GM18909 (cell line): Measurements from ENCODE around the gene CHRNA4.

Source experiments
- ATAC-seq: cut with Tn5 transposase; IDR thresholded peaks from one replicate; pipeline ENCODE4 v1.9.1; 2021; ENCODE audit warnings: mild to moderate bottlenecking; ENCODE audit not compliant: unreplicated experiment, poor library complexity

Gene CHRNA4

DNA sequence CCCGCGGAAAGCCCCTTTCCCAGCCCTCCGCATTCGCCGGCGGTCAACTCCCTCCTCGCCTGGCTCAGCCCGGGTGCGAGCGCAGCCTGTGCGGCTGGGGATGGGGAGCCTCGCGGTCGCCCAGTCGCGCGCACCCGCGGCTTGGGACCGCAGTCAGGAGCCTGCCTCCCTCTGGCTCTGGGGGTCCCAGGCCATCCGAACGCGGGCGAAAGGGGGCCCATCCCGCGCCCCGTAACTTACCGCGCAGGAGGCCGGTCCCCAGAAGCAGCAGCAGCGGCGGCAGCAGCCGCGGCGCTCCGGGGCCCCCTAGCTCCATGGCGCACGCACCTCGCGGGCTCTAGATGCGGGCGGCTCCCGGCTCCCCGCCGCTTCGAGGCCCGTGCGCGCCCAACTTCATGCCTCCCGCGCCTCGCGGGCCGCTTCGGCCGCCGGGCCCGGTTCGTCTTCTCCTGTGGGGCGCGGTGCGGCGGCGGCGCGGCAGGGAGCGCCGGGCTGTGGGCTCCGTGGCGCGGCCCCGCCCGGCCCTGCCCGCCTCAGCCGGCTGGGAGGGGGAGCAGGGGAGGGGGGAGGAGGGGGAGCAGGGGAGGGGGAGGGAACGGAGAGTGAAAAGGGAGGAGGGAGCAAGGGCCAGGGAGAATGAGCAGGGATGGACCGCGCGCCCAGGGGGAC is at the start of gene CHRNA4:
CHRNA4 (minus strand) TSS at position 500 of the 669 bp plus-strand sequence; CDS start at position 316, 184 bp downstream.
- ATAC-seq: no peak

DNA sequence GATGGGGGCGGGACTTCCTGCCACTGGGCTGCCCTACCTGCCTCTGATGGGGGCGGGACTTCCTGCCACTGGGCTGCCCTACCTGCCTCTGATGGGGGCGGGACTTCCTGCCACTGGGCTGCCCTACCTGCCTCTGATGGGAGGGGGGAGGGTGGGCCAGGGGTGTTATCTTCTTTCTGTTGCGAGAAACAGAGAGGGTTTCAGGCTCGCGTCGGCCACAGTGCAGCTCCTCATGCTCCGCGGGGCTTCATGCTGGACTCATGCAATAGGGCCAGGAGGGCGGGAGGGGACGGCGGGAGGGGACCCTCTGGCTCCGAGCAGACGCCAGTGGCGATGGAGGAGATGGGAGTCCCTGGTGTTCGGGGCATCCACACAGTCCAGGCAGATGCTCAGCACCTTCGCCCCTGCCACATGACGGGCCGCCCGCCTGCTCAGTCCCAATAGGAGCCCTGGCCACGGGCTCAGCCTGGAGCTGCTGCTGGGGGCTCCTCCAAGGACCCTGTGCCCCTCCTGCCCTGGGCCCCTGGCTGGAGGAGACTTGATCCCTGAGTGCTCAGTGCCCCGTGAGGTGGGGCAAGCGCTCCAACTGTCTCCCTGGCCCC is 48.8 kb upstream of the CHRNA4 start:
- ATAC-seq: no peak

DNA sequence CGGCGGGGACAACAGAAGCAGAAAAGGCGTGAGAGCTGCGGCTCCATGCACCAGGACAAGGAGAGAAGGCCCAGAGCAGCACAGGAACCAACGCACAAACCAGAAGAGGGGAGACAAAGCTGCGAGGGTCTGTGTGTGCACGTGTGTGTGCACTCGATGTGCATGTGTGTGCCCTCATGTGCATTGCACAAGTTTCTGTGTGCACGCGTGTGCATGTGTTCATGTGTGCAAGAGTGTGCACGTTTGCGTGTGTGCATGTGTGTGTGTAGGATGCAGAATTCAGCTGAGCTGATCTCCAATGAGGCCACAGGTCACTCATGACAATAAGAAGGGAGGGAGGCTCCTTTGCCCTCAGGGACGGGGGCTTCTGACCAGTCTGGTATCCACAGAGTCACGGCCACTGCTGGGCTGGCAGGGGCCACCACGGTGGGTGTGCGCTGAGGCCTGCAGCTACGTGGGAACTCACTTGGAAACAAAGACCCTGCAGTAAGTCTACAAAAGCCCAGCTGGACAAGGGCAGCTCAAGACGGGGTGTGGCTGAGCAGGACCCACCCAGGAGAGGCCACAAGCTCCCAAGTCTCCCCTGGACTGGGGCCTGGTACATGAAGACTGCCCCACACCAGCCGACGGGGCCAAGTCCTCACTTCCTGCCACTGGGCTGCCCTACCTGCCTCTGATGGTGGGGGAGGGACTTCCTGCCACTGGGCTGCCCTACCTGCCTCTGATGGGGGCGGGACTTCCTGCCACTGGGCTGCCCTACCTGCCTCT is 48.1 kb upstream of the CHRNA4 start:
- ATAC-seq: no peak

DNA sequence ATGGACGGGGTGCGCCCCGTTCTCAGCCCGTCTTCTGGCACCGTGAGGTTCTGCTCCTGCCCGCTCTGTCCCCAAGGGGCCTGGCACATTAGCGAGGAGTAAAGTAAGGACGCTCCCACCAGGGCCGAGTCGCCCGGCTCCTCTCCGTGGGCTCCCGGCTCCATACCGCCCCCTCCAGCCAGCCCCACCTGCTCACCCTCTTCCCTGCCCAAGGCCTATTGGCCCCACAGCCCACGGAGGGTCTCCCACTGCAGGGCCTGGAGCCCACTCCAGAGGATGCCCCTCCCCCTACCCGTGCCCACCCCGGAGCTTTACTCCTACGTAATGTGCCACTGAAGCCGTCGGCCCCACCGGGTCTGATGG is 47.5 kb upstream of the CHRNA4 start:
- no peak for ATAC-seq

DNA sequence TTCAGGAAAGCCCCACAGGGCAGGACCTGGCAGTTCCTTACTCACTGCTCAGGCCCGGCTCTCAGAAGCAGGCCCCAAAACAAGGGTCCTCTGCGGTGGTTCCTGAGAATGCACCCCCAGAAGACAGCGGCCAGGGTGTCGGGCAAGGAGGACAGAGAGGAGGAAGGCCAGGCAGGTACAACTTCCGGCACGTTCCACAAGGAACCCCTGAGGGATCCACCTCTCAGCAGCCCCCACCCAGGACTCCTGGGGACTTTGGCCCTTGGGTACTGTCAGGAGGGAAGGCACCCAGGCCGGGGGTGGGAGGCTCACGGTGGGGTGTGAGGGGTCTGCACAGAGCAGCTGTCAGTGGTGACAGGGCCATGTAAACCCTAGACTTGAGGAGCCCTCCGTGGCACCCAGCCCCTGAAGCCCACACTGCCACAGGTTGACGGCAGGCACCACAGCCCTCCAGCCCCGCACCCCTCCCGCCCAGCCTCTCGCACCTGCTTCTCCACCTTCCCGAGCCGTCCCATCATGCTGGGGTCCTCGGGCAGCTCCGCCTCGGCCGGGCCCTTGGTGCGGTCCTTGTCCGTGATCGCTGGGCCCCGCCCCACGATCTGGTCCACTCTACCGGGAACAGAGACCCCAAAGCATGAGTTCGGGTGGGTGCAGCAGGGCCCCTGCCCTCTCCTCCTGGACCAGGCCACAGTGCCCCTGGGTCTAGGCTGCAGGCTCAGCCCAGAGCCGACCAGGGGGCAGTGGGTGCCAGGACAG is 47.0 kb upstream of the CHRNA4 start:
- ATAC-seq: no peak

DNA sequence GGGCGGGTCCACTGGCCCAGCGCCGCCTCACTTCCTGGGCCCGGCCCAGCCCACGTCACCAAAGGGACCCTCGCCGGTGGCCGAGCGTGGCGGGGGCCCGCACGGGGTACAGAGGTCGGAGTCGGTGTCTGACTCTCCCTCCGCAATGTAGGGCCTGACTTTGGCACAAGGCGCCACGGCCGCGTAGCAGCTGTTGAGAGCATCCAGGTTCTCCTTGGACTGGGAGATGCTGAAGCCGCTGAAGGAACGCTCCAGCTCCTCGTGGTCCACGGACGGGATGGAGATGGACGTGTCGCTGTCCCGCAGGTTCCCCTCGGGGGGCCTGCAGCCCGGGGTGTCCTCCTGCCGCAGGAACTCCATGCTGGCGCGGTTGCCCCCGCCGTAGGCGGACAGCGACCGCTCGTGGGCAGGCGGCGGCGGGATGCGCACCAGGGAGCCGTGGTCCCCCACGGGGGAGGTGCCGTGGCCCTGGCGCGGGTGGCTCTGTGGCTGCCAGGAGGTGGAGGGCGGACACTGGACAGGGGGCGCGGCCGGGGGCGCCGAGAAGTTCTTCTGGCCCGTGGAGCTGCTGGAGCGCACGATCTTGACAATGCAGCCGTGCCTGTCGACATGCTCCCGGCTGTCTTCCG is 45.6 kb upstream of the CHRNA4 start:
- no peak for ATAC-seq

DNA sequence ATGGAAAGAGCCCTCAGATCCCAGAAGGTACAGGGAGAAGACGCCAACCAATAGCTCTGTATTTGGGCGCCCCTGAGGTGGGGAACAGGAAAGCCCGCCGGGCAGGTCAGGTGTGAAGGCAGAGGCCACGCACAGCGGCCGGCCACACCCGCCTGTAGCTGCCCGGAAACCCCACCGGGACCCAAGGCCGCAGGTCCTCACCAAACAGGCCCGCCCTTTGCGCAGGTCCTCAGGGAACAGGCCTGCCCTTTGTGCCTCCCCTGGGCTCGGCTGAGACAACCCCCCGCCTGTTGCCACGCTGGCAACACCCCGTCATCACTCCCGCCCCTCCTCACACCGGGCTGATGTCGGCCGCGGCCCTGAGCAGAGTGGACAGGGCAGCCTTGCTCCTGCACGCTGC is 44.9 kb upstream of the CHRNA4 start:
- no peak for ATAC-seq

DNA sequence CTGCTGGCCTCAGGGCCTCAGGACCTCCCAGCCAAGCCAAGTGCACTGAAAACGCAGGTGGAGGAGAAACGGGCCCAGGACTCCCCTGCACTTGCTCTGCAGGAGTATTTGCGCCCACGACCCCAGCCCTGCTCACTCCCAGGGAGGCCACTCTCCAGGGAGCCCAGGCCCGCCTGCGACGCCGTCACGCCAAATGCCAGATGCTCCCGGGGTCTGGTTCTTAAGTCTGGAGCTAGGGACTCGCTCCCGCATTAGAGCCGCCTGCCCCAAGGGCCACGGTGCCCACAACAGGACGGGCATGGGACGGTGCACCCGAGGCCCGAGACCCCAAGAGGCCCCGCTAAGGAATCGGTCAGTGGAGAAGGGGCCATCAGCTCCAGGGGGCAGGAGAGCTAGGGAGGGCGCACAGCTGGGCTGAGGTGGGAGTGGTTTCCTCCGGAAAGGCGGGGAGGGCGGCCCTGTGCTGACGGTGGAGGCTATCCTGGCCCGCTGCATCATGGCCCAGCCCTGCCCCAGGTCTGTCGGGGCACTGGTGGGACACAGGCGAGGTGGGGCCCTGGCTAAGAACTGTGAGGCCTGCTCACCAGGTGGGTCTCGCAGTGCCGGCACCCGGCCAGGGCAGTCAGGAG is 44.1 kb upstream of the CHRNA4 start:
- ATAC-seq: no peak

DNA sequence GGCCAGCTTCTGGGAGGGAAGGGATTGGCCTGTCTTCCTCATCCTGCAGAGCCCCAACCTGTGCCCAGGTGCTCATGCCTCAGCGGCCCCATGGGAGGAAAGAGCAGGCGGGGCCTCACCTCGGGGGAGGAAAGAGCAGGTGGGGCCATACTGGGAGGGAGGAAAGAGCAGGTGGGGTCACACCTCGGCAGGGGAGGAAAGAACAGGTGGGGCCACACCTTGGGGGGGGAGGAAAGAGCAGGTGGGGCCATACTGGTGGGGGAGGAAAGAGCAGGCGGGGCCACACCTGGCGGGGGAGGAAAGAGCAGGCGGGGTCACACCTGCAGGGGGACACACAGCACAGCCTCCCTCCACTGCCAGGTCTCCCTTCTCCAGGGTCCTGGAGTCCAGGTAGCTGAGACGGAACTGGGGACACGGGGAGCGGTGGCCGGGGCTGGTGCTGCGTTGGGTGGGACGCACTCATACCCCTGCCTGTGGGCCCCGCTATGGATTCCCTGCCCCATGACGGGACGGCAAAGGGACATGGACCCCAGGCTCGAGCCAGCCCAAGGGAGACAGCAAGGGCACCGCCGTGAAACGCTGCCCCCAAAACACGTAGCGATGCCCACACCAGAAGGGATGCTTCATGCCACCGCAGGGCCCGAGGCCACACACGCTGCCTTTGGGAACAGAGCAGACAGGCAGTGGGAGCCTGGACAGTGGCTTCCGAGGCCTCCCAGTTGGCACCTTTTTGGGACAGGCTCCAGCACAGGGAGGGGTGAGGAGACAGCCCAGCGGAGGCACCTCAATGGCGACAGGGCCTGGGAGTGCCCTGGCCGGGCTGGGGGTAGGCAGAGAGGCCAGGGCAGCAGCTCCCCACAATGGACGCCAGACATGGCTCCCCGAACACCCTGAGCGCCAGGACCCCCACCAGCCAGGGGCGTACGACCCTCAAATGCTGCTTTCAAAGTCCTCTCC is 43.3 kb upstream of the CHRNA4 start:
- no peak for ATAC-seq

DNA sequence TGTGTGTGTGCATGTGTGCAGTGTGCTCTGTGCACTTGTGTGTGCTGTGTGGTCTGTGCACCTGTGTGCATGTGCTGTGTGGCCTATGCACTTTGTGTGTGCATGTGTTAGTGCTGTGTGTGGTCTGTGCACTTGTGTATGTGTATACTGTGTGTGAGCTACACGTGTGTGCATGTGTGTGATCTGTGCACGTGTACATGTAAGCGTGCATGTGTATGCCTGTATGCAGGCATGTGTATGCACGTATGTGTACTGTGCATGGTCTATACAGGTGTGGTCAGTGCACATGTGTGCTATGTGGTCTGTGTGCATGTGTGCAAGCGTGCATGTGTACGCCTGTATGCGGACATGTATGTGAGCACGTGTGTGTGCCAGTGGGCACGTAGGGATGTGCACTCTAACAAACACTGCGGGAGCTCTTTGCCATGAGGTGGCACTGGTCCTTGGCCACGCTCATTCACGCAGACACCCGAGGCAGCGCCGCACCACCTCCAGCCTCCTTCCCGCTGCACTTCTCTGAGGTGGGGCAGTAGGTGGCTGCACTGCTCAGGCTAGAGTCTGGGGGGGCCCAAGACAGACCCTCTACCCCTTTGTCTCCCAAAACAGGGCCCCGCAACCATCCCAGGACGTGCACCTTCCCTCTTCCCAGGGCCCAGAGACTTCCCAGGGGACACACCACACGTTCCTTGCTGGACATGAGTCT is 42.4 kb upstream of the CHRNA4 start:
- ATAC-seq: no peak

DNA sequence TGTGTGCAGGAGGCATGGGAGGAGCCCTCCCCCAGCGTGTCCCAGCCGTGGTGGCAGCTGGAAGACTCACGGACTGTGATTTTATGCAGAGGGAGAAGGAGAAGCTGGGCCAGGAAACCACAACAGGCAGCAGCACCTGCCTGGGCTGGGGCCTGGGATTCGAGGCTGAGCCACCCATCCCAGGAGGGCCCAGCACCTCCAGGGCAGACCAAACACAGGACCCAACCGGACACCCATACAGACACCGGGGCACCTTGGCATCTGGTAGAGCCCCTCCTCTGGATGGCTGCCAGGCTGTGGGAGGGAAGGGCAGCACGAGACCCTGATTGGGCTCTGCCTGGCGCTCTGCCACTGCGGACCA is 41.7 kb upstream of the CHRNA4 start:
- no peak for ATAC-seq

DNA sequence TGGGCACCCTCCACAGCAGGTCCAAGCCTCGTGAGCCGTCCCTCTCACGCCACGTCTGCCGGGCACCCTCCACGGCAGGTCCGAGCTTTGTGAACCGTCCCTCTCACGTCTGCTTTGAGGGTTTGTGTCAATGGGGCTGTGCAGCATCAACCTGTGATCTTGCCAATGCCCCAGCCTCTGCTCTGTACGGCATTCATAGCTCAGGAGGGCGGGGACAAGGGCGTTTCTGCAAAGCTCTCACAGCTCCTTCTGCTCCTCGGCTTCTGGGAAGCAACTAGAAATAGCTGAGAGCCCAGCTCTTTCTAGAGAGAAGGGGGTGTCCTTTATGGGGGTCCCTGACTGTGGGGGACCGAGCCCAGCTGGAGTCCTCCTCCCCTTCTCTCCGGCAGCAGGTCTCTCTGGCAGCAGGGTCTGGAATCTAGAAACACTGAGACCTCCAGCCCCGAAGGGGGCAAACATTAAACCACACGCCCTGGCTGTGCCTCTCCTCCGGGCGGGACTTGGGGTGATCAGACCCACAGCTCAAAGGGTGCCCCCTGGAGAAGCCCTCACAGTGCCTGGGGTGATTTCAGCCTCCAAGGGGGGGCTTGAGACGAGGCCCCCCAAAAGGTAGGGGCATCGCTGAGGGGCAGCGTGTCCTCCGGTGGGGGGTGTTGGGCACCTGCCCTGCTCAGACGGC is 41.2 kb upstream of the CHRNA4 start:
- ATAC-seq: no peak

DNA sequence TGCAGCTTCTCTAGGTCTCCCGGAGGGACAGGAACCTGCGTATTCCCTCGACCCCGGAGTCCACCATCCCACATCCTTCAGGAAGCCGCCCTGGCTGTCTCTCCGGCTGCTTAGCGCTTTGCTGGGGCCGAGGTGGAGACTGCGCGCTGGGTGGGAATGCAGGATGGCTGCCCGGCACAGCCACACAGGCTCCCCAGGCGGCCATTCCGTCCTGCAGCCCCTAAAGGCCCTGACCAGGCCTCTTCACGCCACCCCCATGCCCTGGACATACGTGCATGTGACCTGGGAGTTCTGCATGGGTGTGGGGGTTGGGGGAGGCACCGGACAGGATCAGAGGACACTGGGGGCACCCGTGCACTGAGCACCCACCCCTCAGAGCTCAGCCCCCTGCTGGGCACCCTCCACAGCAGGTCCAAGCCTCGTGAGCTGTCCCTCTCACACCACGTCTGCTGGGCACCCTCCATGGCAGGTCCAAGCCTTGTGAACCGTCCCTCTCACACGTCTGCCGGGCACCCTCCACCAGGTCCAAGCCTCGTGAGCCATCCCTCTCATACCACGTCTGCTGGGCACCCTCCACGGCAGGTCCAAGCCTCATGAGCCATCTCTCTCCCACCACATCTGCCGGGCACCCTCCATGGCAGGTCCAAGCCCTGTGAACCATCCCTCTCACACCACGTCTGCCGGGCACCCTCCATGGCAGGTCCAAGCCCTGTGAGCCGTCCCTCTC is 40.4 kb upstream of the CHRNA4 start:
- no peak for ATAC-seq

DNA sequence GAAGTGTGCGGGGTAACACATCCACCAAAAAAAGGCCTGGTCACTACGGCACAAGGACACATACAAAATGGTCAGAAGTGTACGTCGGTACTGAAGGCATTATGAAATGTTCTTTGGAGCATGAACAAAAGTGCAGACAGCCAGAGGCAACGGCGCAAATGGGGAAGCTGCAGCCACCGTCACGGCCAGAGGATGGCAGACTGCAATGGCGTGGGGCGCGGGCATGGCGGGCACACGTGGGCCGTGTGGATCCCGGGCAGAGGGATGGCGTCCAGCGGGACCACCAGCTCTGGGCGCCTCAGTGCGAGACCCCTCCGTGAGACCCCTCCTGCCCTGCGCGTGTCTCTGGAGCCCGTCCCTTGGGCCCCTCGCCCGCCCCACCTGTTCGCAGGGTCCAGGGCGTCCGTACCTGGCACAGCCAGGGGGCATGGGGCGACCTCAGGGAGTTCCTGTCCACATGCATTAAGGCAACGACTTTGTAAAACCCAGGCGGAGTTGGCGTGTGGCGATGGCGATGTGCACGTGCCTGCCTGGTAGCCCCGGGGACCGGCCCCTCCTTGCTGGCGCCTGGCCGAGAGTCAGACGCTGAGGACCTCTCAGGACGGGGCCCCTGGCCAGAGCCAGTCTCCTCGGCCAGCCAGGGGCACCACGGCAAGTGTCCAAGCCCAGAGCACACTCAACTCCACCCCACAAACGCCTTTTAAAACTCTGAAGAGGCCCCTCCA is 39.5 kb upstream of the CHRNA4 start:
- no peak for ATAC-seq

DNA sequence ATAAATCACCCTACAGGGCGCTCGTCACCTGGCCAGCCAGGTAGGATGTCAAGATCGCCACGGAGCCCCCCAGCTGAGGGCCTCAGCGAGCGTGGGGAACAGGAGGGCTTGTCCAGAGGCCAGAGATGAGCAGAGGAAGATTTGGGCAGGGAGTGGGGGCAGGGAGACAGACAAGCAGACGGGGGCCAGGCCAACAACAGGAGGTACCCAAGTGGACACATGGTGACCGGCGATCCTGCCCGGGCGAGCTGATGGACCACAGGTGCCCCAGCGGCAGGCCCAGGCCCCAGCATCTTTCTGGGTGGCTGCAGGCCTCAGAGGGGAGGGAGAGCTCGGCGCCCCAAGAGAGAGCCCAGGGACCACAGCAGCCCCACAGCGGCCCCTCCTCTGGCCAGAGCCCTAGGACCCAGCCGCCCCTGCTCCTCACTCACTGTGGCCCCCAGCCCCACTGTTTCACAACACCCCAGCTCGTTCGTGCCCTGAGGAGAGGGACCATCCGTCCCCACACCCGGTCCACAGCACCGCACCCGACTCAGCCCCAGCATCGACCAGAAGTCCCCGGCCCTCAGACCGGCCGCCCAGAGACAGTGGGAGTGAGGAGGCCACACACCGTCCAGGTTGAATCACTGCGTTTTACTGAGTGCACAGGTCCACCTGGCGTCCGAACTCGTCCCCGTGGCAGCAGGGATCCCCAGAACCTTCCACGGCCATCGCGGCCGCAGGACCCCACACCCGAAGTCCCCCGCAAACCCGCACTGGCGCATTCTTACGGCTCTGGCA is 38.6 kb upstream of the CHRNA4 start:
- no peak for ATAC-seq
